ENCODE data around the gene SECISBP2L.

DNA sequence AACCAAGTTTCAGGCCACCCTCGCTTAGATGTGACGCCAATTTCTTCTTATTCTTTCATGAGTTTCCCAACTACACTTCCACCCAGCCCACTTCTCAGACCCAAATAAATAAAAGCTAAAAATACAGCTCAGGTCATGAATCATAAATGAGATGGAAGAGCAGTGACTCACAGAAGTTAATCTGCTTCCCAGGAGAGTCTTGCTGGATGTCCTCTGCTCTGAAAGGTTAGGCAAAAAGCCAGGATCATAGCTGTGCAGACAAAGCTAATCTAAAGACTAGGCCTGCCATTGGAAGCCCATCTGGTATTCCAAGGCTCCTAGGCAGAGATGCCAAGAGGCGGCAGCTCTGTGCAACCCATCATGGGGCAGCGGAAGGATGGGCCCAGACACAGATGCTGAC is 106.6 kb downstream of the SECISBP2L start:
- TF ChIP-seq POLR2AphosphoS5 (IDR thresholded peaks at IDR 0.05; ENCODE audit: borderline replicate concordance, low read depth, low read length) = no peak
- TF ChIP-seq EZH2 (IDR thresholded peaks at IDR 0.05) = no peak

Data from SK-N-MC (cell line).